Hematopoietic multipotent progenitor cell (in vitro differentiated cells): Measurements from ENCODE around the gene FRAS1. TPM values are rescaled to one million over a fixed set of nuclear protein-coding genes. Genes with fewer than 3 reads are reported as not detected.
A peak's percentile ranks its signal among the peaks of the same experiment; 100 is the strongest.
"Not testable (repeated sequence)": the region's sequence is repeated elsewhere in the genome, so short reads cannot be mapped to it uniquely, and the experiment has no call there.

ENCODE experiments used
- DNase-seq, 3 donors: peaks; one replicate each; pipeline ENCODE4 v3.0.0-alpha.2; 2011 to 2015; ENCODE audit warnings: low read depth in 2 of 3, low spot score in 2 of 3
- total RNA-seq: library from RNA; depleted of rRNA; stranded (reverse); fragments of >200 nt; gene quantifications from one replicate; pipeline ENCODE4 v1.2.3, GENCODE V29; 2012

The FRAS1 gene, protein sequence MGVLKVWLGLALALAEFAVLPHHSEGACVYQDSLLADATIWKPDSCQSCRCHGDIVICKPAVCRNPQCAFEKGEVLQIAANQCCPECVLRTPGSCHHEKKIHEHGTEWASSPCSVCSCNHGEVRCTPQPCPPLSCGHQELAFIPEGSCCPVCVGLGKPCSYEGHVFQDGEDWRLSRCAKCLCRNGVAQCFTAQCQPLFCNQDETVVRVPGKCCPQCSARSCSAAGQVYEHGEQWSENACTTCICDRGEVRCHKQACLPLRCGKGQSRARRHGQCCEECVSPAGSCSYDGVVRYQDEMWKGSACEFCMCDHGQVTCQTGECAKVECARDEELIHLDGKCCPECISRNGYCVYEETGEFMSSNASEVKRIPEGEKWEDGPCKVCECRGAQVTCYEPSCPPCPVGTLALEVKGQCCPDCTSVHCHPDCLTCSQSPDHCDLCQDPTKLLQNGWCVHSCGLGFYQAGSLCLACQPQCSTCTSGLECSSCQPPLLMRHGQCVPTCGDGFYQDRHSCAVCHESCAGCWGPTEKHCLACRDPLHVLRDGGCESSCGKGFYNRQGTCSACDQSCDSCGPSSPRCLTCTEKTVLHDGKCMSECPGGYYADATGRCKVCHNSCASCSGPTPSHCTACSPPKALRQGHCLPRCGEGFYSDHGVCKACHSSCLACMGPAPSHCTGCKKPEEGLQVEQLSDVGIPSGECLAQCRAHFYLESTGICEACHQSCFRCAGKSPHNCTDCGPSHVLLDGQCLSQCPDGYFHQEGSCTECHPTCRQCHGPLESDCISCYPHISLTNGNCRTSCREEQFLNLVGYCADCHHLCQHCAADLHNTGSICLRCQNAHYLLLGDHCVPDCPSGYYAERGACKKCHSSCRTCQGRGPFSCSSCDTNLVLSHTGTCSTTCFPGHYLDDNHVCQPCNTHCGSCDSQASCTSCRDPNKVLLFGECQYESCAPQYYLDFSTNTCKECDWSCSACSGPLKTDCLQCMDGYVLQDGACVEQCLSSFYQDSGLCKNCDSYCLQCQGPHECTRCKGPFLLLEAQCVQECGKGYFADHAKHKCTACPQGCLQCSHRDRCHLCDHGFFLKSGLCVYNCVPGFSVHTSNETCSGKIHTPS (N-terminal part only)
- under 0.01 TPM for total RNA-seq

DNA sequence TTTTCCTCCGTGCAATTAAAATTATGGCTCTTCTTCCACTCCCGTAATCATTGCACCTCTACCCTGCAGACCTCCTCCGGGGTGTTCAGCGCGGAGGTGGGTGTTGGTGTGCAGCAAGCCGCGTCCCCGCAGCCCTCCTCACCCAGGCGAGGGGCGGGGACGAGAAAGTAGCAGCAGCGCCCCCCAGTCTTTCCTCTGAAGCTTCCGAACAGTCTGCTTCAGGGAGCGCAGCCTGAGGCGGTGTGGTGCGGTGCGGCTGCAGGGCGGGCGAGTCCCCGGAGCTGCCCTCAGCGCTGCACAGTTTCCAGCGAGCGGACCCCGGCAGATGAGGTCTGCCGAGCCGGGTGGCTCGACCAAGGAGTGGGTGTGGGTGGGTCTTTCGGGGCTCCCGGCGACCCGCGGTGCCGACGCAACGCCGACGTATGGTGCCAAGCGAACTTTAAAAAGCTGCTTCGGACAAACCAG, at the start of gene FRAS1:
Gene FRAS1, plus strand, starts transcription at position 189 of the 465 bp plus-strand sequence. CDS start 687 bp downstream, outside the sequence.
- DNase-seq = peak in 2 of 3 donors; percentile 31 to 53

DNA sequence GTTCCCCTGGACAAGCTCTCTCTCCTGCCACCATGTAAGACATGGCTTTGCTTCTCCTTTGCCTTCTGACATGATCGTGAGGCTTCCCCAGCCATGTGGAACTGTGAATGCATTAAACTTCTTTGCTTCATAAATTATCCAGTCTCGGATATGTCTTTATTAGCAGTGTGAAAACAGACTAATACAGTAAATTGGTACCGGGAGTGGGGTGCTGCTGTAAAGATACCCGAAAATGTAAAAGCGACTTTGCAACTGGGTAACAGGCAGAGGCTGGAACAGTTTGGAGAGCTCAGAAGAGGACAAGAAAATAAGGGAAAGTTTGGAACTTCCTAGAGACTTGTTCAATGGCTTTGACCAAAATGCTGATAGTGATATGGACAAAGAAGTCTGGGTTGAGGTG, 46.1 kb upstream of the FRAS1 start:
- DNase-seq = not testable (repeated sequence)

DNA sequence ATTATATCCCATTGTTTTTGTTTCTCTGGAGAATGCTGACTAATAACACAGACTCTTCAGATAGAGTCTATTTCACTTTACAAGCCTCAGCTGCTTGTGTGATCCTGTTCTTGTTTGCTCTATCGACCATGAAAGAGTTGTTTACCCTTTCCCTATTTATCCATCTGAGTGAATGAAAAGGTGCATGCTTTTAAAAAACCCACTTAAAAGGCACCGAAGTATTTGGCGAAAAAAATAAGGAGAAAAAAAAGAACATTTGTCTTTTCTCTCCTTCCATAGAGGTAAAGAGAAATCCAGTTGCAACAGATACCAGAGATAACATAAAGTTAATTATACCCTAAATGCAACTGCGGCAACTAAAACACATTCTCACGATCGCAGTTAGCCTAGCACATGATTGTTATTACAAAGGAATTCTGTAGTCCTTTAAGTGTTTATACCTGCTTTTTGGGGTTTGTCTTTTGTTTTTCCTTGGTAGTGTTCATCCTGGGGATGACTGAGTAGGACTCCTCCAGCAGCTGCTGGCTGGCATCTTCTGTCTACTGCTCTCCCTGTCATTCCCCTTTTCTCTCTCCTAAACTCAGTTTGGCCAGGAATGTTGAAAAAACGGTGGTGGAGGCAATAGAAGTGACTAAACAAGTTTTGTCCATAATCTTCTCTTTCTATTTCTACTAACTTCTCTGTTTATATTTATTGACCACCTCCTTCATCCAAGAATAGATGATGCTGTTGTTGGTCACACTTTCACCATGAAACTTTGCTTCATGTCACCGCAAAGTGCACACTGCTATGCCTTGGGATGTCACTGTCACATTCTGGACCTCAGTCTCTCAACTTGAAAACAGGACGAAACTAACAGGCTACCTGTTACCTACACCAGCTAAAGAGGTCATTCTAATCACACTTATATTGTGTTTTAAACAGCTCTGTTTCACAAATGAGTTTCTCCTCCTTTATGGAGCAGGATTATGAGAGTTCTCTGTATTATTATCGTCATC, 41.9 kb upstream of the FRAS1 start:
- DNase-seq = no peak

DNA sequence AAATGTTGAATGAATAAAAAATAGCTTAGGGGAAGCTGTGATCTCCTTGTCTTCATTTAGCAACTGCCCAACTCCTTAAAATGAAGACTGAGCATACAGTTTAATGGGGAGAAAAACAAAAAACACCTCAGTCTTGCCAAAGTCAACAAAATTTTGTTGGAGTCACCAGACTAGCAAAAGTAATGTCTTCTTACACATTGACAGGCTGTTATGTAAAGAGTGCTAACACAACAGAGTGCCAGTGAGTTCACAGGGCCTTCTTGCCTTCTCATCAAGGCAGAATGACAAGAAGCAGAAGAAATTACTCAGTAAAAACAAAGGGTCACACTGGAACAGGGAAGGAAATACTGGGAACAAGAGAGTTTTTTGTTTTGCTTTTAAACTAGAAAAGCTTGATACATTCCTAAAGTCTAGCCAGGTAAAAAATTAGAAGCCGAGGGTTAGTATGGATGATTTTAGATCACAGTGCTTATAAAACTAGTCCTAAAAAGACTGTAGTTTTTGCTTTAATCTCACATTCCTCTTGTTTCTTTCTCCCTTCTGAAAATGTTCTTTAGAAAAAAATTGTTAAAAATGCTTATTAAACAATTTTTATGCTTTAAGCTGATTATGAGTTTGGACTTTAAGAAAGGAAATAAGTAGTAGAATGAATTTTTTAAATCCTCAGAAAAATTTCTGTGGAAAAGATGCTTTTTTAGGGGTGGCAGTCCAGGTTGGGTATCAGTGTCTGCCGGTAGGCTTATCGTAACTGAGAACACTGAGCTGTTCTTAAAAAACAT, 38.7 kb upstream of the FRAS1 start:
- no peak for DNase-seq

DNA sequence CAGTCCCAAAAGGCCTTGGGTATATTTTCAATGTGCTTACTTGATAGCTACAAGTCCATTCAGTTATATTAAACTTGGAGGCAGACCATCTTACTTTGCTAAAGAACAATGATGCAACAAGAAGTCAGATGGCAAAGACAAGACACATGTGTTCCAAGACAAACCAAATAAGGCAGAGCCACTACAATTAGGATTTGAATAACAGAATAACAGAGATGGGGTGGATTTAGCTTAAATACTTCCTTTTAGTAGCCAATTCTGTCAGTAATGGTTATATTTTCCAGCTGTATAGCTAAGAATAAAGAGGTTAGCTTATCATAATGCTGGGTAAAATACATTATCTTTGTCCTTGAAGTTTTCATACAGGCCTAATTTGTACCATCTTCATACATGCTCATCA, 37.7 kb upstream of the FRAS1 start:
- DNase-seq = no peak

DNA sequence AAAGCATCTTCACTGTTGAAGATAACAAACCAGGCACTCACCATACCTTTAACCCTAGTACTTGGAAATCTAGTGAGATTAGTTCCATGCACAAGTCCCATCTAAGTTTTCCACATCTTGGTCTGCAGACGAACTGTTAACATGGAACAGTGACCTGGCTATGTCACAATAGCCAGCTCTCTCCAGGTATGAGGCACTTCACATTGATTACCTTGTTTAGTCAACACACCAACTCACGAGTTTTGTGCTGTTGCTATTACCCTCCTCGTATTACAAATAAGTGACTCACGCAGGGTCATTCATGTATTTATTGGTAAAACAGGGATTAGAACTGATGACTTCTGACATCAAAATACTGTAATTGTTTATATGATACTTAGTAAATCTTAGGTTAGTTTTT, 36.4 kb upstream of the FRAS1 start:
- no peak for DNase-seq

DNA sequence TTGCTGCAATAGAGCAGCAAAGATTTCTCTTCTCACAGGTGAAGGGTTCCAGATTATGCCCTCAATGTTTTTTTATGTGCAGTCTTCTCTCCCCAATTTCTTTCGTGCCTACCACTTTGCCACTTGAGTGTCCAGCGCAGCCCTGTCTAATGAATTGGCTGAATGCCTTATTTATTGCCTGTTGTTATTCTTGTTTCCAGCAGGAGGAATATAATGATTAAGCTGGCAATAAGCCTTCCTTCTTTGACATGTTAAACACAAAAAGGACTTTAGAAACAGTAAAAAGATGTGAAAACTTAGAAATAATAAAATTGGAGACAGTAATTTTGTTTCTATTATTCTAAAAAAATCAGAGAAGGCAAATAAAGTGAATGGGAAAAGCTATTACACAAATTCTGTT, 34.6 kb upstream of the FRAS1 start:
- DNase-seq = no peak

DNA sequence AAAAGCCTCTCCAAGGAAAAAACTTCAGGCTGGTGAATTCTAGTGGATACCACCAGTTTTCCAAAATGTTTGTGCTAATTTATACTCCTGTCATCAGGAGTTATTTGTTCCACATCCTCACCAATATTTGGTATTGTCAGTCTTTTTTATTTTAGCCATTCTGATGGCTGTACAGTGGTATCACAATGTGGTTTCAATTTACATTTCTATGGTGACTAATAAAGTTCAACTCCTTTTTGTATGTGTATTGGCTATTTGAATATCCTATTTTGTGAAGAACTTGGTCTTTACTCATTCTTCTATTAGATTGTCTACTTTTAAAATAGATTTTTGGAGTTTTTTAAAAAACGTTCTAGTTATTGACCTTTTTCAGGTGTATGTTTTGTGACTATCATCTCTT, 33.0 kb upstream of the FRAS1 start:
- no peak for DNase-seq

DNA sequence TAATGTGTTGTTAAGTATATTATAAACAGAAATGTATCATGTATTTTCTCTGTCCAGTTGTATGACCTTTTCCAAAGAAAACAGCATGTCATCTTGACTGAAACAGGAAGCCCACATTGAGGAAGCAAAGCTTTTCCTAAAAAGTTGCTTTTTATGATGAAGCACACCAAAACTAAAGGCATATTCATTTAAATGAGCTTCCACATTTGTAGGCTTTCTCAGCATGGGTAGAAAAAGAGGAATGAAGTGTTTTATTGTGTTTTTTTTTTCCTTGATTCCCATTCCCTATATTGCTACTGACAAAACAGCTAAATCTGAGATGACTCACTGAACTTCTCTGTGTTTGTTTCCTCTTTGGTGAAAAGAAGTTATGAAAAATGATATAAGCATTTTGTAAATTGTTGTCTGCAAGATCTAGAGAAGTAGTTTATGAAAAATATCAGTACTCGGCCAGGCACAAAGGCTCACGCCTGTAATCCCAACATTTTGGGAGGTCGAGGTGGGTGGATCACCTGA, 32.5 kb upstream of the FRAS1 start:
- no peak for DNase-seq

DNA sequence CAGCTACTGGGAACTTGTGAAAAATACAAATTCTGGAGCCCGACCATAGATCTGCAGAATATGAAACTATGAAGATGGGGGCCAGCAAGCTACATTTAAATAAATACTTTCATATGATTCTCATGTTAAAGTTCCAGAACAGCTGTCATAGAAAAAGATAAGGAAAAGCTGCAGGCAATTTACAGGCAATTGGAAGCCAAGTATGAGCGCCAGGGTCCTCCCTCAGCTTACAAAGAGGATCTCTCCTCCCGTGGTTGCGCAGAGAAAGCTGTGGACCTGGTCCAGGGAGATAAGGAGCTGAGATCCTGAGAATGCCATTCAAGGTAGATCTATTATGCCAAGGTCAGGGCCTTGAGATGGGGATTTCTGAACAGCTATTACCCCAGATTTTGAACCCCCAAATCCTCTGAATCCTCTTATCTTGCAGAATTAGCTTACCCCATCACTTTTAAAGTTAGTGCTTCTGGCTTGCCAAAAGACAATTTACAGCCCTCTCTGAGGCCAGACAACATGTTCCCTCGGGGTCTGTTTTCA, 25.6 kb upstream of the FRAS1 start:
- DNase-seq = no peak

DNA sequence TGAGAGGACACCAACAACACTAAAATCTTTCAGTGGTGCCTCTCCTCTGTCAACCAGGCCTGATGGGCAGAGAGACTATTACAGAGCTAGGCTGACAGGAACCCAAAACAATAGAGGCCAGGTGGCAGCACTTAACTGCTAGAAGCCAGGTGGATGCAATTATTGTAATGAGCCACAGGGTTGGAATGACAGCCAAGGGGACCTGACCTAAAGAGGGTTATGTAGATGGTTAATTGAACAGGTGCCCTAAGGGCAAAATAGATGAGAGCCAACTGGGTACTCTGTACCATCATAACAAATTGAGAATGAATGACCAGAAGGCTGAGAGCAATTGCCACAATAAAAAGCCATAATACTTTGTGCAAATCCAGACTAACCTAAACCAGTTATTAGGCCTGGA, 24.7 kb upstream of the FRAS1 start:
- DNase-seq = no peak

DNA sequence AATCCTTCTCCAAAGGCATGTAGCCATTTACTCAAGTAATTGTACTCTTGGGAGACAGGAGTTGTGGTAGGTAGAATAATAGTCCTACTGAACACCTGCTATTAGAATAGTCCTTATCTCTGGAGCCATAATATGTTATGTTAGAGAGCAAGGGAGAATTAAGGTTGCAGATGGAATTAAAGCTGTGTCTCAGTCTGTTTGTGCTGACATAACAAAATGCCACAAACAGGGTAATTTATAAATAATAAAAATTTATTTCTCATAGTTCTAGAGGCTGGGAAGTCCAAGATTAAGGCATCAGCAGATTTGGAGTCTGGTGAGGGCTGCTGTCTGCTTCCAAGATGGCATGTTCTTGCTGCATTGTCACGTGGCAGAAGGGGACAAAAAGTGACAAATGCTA, 24.2 kb upstream of the FRAS1 start:
- DNase-seq = no peak

DNA sequence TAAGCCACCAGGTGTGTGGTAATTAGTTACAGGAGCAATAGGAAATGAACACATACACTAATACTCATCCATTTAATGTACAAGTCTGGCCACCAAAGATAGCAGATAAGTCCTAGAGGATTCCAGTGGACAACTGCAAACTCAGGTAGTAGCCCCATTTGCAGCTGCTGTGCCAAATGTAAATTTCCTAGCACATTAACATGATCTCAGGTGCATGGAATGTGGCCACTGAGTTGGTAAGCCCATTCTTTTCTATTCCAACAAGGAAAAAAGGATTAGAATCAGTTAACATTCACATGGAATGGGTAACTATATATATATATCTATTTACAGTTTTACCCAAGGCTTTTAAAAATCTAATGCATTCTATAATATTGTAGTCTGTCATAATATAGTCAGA, 23.3 kb upstream of the FRAS1 start:
- no peak for DNase-seq

DNA sequence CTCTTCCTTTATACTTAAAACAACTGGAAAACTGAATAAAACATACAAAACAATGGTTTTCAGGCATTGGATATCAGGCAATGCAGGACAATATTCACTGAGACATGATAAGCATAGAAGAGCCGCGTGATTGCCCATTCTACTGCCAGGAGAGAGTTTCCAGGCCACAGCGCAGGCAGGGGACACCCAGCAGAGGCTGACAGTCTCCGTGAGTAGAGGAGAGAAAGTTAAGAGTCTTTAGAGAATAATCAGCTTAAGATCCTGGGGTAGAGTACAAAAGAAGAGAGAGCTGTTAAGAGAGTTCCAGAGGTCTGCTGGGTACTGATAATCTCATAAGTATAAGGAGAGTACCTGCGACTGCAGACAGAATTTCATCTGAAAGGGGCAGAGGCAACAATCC, 18.4 kb upstream of the FRAS1 start:
- DNase-seq = no peak

DNA sequence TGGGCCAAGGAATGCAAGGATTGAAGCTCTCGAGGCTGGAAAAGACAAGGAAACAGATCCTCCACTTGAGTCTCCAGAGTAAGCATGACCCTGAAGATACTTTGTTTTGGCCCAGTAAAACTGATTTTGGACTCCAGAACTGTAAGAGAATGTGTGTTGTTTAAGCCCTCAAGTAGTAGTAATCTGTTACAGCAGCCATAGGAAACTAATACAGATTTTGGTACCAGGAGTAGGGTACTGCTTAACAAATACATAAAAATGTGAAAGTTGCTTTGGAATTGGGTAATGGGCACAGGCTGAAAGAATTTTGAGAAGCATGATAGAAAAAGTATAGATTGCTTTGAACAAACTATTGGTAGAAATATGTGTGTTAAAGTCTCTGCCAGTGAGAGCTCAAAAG, 17.4 kb upstream of the FRAS1 start:
- DNase-seq = no peak

DNA sequence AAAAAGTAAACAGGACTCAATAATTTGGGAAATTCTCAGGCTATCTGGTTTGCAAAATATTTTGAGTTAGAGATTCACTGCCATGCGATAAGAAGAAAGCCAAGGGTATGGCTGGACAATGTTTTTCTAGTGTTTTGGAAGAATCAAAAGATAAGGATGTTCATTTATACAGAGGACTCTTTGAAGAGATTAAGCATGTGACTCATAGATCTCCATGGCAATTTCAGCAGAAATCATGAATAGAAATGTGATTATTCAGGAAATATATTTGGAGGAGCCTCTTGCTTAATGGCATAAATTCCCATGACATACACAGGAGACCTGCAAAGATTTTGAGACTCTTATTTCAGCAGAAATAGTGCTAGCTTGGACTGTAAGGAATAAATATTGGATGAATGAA, 16.7 kb upstream of the FRAS1 start:
- DNase-seq = no peak

DNA sequence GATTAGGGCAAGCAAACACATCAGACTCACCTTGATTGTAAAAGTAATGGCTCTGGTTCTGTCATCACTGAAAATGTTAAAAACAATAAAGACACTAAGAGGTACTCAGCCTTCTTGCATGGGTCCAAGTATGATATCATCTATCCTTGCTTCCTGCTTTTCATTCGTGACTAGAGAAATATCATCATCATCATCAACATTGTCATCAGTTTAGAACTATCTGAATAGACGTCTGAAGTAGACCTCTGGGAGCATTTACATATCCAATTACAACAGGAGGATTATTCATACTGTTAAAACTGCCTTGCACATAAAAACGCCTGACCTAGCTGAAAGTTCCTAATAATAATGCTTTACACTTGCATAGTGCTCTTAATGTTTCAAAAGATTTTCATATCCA, 9.8 kb upstream of the FRAS1 start:
- DNase-seq = no peak

DNA sequence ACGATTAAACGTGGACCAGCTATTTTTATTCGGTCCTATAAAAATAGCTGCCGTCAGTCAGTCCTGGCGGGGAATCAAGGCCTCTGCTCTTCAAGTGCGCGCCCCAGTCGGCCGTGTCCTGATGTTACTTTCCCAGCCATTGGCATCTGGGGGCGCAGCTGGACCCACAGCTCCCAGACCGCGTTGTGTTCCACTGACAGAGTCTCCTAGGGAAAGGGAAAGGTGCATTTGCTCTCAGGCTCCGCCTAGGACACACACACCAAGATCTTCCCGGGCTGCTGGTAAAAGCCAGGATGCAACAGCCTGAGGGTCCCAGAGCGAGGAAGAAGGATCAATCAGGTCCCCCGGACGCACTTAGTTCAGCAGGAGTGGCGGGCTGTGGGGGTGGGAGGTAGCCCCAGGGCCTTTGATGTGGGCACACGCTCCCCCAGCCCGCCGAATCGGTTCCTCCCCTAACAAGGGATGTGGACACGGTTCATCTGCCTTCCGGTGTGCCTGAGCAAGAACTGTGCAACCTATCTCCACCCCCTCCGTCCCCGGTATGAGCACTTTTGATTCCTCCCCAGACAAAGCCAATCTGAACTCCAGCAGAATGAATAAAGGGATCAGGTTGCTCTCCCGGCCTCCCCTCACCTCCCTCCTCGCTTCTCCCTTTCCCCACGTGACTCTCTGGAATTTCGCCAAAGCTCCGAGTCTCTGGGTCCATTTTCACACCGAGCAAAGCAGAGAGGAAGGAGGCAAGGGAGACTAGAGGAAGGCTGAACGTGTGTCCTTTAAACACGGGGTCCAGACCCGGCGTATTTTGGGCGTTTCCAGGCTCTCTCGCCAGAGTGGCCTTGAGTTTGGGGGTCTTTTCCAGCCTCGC, 626 bp upstream of the FRAS1 start:
- DNase-seq = peak in 2 of 3 donors; percentile 51 to 66
